ENCODE data around the gene SH3RF1. TPM values are rescaled to one million over a fixed set of nuclear protein-coding genes. Genes with fewer than 3 reads are reported as not detected.

SH3RF1 gene
- total and polyA plus RNA-seq, 2 of the 13 experiments (the other 11 are each of a cell fraction or from before 2014, with no cell fraction given): 3.1 to 3.2 TPM

DNA sequence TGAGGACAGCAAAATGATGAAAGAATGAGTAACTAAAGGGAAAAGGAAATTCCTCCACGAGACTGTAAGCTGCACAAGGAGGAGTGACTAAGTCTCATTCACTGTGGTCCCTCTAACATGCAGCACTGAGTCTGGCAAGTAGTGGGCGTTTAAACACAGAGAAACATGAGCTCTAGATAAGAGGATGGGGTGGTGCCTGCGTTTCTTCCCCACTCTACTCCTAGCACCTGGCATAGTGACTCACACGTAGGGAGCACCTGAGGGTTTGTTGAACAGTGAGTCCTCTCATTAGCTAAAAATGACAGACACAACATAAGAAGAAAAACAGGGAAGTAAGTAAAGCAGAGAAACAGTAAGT is 154.9 kb downstream of the SH3RF1 start (continued):
- TF ChIP-seq, protein P1, sequence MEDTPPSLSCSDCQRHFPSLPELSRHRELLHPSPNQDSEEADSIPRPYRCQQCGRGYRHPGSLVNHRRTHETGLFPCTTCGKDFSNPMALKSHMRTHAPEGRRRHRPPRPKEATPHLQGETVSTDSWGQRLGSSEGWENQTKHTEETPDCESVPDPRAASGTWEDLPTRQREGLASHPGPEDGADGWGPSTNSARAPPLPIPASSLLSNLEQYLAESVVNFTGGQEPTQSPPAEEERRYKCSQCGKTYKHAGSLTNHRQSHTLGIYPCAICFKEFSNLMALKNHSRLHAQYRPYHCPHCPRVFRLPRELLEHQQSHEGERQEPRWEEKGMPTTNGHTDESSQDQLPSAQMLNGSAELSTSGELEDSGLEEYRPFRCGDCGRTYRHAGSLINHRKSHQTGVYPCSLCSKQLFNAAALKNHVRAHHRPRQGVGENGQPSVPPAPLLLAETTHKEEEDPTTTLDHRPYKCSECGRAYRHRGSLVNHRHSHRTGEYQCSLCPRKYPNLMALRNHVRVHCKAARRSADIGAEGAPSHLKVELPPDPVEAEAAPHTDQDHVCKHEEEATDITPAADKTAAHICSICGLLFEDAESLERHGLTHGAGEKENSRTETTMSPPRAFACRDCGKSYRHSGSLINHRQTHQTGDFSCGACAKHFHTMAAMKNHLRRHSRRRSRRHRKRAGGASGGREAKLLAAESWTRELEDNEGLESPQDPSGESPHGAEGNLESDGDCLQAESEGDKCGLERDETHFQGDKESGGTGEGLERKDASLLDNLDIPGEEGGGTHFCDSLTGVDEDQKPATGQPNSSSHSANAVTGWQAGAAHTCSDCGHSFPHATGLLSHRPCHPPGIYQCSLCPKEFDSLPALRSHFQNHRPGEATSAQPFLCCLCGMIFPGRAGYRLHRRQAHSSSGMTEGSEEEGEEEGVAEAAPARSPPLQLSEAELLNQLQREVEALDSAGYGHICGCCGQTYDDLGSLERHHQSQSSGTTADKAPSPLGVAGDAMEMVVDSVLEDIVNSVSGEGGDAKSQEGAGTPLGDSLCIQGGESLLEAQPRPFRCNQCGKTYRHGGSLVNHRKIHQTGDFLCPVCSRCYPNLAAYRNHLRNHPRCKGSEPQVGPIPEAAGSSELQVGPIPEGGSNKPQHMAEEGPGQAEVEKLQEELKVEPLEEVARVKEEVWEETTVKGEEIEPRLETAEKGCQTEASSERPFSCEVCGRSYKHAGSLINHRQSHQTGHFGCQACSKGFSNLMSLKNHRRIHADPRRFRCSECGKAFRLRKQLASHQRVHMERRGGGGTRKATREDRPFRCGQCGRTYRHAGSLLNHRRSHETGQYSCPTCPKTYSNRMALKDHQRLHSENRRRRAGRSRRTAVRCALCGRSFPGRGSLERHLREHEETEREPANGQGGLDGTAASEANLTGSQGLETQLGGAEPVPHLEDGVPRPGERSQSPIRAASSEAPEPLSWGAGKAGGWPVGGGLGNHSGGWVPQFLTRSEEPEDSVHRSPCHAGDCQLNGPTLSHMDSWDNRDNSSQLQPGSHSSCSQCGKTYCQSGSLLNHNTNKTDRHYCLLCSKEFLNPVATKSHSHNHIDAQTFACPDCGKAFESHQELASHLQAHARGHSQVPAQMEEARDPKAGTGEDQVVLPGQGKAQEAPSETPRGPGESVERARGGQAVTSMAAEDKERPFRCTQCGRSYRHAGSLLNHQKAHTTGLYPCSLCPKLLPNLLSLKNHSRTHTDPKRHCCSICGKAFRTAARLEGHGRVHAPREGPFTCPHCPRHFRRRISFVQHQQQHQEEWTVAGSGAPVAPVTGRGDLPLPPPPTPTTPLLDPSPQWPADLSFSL (CRISPR knock-in tag; IDR thresholded peaks at IDR 0.05): no peak
- TF ChIP-seq, protein P2, sequence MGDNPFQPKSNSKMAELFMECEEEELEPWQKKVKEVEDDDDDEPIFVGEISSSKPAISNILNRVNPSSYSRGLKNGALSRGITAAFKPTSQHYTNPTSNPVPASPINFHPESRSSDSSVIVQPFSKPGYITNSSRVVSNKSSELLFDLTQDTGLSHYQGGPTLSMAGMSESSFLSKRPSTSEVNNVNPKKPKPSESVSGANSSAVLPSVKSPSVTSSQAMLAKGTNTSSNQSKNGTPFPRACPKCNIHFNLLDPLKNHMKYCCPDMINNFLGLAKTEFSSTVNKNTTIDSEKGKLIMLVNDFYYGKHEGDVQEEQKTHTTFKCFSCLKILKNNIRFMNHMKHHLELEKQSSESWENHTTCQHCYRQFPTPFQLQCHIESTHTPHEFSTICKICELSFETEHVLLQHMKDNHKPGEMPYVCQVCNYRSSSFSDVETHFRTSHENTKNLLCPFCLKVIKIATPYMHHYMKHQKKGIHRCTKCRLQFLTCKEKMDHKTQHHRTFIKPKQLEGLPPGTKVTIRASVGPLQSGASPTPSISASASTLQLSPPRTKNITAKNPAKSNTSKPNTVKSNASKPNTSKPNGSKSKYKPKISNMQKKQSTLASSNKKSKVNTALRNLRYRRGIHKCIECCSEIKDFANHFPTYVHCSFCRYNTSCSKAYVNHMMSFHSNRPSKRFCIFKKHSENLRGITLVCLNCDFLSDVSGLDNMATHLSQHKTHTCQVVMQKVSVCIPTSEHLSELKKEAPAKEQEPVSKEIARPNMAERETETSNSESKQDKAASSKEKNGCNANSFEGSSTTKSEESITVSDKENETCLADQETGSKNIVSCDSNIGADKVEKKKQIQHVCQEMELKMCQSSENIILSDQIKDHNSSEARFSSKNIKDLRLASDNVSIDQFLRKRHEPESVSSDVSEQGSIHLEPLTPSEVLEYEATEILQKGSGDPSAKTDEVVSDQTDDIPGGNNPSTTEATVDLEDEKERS (CRISPR knock-in tag; IDR thresholded peaks at IDR 0.05): no peak
- TF ChIP-seq KDM5A (IDR thresholded peaks at IDR 0.05; ENCODE audit: borderline replicate concordance, low read length) (no peak), BHLHE40 (IDR thresholded peaks at IDR 0.05; ENCODE audit: low read length) (no peak), ELF3 (CRISPR knock-in tag; IDR thresholded peaks at IDR 0.05) (no peak), PHF8 (CRISPR knock-in tag; IDR thresholded peaks at IDR 0.05) (no peak), ZFP90 (CRISPR knock-in tag; IDR thresholded peaks at IDR 0.05; ENCODE audit: borderline replicate concordance) (no peak), ATF7-NPFF (CRISPR knock-in tag; IDR thresholded peaks at IDR 0.05; ENCODE audit: low read depth) (no peak), EHMT2 (IDR thresholded peaks at IDR 0.05; ENCODE audit: borderline replicate concordance, low read depth, low read length) (no peak)
- TF ChIP-seq, protein P3, sequence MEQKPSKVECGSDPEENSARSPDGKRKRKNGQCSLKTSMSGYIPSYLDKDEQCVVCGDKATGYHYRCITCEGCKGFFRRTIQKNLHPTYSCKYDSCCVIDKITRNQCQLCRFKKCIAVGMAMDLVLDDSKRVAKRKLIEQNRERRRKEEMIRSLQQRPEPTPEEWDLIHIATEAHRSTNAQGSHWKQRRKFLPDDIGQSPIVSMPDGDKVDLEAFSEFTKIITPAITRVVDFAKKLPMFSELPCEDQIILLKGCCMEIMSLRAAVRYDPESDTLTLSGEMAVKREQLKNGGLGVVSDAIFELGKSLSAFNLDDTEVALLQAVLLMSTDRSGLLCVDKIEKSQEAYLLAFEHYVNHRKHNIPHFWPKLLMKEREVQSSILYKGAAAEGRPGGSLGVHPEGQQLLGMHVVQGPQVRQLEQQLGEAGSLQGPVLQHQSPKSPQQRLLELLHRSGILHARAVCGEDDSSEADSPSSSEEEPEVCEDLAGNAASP (CRISPR knock-in tag; IDR thresholded peaks at IDR 0.05; ENCODE audit: borderline replicate concordance): no peak

Measured in HepG2 (cell line).